Urinary bladder (tissue), 2 donors: ENCODE data around the gene GPR32. TPM values are rescaled to one million over a fixed set of nuclear protein-coding genes. Genes with fewer than 3 reads are reported as not detected.

ENCODE experiments used
- polyA plus RNA-seq: library from polyadenylated mRNA; stranded (reverse); fragments of 200-250 nt; gene quantifications from one replicate; pipeline ENCODE4 v1.2.3, GENCODE V29; 2013
- small RNA-seq: library from RNA; depleted of rRNA; stranded (forward); fragments of <200 nt; gene quantifications from one replicate; pipeline ENCODE3, GENCODE V24; 2014
- total RNA-seq: library from RNA; depleted of rRNA; stranded (reverse); fragments of >200 nt; gene quantifications from one replicate; pipeline ENCODE4 v1.2.3, GENCODE V29; 2014
- donor health status: healthy.

The GPR32 gene
- total and polyA plus RNA-seq, 2 donors: not detected

Small RNAs within 50 kb of the gene (small RNA-seq; reads per million reads assigned to genes)
- 126 reads per million, percentile 97 among the genes with 10 or more reads in this experiment for gene SNORD88A
- not detected for gene SNORD88B
- gene SNORD88C: not detected

Other genes with a start within 250 kb of the GPR32 start
- 12.8 TPM for gene LRRC4B, start 202.0 kb upstream of the GPR32 start, total RNA-seq
- 14.5 TPM for gene LRRC4B, start 202.0 kb upstream of the GPR32 start, polyA plus RNA-seq
- 0.16 TPM for gene SYT3, start 130.6 kb upstream of the GPR32 start, total RNA-seq
- 0.32 TPM for gene SYT3, start 130.6 kb upstream of the GPR32 start, polyA plus RNA-seq
- not detected for gene C19orf81, start 121.0 kb upstream of the GPR32 start, total RNA-seq
- 0.94 TPM for gene C19orf81, start 121.0 kb upstream of the GPR32 start, polyA plus RNA-seq
- gene SHANK1, start 50.7 kb upstream of the GPR32 start, total RNA-seq: 4.3 TPM
- gene SHANK1, start 50.7 kb upstream of the GPR32 start, polyA plus RNA-seq: 0.60 TPM
- 32.4 TPM for gene CLEC11A, start 47.1 kb upstream of the GPR32 start, total RNA-seq
- 43.7 TPM for gene CLEC11A, start 47.1 kb upstream of the GPR32 start, polyA plus RNA-seq
- gene ACP4, start 20.0 kb downstream of the GPR32 start, total RNA-seq: not detected
- not detected for gene ACP4, start 20.0 kb downstream of the GPR32 start, polyA plus RNA-seq
- not detected for gene KLK1, start 53.3 kb downstream of the GPR32 start, total RNA-seq
- 0.39 TPM for gene KLK1, start 53.3 kb downstream of the GPR32 start, polyA plus RNA-seq
- not detected for gene KLK15, start 63.1 kb downstream of the GPR32 start, total RNA-seq
- gene KLK15, start 63.1 kb downstream of the GPR32 start, polyA plus RNA-seq: not detected
- not detected for gene KLK3, start 84.5 kb downstream of the GPR32 start, total RNA-seq
- gene KLK3, start 84.5 kb downstream of the GPR32 start, polyA plus RNA-seq: not detected
- not detected for gene KLK2, start 103.0 kb downstream of the GPR32 start, total RNA-seq
- not detected for gene KLK2, start 103.0 kb downstream of the GPR32 start, polyA plus RNA-seq
- gene KLK4, start 140.9 kb downstream of the GPR32 start, total RNA-seq: not detected
- gene KLK4, start 140.9 kb downstream of the GPR32 start, polyA plus RNA-seq: not detected
- not detected for gene KLK5, start 182.6 kb downstream of the GPR32 start, total RNA-seq
- not detected for gene KLK5, start 182.6 kb downstream of the GPR32 start, polyA plus RNA-seq
- not detected for gene KLK6, start 199.1 kb downstream of the GPR32 start, total RNA-seq
- not detected for gene KLK6, start 199.1 kb downstream of the GPR32 start, polyA plus RNA-seq
- 0.32 TPM for gene KLK7, start 213.5 kb downstream of the GPR32 start, total RNA-seq
- gene KLK7, start 213.5 kb downstream of the GPR32 start, polyA plus RNA-seq: 0.14 TPM
- gene KLK8, start 231.1 kb downstream of the GPR32 start, total RNA-seq: not detected
- not detected for gene KLK8, start 231.1 kb downstream of the GPR32 start, polyA plus RNA-seq
- not detected for gene KLK10, start 249.2 kb downstream of the GPR32 start, total RNA-seq
- 0.33 TPM for gene KLK10, start 249.2 kb downstream of the GPR32 start, polyA plus RNA-seq